RWPE1 (cell line): ENCODE data around the gene GOLGA6D.
"Not testable (repeated sequence)": the region's sequence is repeated elsewhere in the genome, so short reads cannot be mapped to it uniquely, and the experiment has no call there.

ENCODE experiments used
- CTCF ChIA-PET: fragments of 350-600 bp; sonication (Branson Sonifier 250); formaldehyde crosslinking; extraction: SDS; loops from one replicate; lab custom pipeline; 2021; lab: Yijun Ruan, JAX
- POLR2A ChIA-PET: fragments of 400-600 bp; formaldehyde crosslinking; extraction: SDS; loops from one replicate; lab custom pipeline; 2020; ENCODE audit warnings: antibody characterized with exemption; ENCODE audit not compliant: low non-redundant PET; lab: Yijun Ruan, JAX
- DNase-seq: peaks from one replicate; pipeline ENCODE4 v3.0.0; 2012; ENCODE audit warnings: low spot score
- H3K27ac ChIP-seq: fragments of 450-650 bp; 2 replicates; pipeline ENCODE4 v1.5.1; 2017
- TF ChIP-seq, protein P1 (sequence below): fragments of 450-650 bp; conservative IDR thresholded peaks from 2 replicates; pipeline ENCODE4 v1.5.1; 2017; ENCODE audit warnings: low read depth, mild to moderate bottlenecking

Gene GOLGA6D, protein sequence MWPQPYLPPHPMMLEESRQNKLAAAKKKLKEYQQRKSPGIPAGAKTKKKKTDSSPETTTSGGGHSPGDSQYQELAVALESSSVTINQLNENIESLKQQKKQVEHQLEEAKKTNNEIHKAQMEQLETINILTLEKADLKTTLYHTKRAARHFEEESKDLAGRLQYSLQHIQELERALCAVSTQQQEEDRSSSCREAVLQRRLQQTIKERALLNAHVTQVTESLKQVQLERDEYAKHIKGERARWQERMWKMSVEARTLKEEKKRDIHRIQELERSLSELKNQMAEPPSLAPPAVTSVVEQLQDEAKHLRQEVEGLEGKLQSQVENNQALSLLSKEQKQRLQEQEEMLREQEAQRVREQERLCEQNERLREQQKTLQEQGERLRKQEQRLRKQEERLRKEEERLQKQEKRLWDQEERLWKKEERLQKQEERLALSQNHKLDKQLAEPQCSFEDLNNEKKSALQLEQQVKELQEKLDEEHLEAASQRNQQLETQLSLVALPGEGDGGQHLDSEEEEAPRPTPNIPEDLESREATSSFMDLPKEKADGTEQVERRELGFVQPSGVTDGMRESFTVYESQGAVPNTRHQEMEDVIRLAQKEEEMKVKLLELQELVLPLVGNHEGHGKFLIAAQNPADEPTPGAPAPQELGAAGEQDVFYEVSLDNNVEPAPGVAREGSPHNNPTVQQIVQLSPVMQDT

DNA sequence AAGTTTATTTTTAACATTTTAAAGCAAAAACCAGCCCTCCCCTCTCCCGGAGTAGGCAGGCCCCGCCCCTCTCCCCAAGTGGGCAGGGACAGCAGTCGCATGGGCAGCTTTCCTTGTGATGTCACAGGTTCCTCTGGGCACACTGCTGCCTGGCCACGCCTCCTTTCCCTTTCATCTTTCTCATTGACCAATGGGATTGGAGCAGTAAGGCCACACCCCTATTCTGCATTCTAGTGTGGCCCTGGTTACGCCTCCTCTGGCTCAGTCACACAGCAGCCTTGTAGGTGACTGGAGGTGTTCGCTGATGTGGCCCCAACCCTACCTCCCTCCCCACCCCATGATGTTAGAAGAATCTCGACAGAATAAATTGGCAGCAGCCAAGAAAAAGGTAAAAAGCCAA is at the start of gene GOLGA6D:
Gene GOLGA6D, plus strand, starts transcription at position 264 of the 400 bp plus-strand sequence. Its CDS starts 41 bp downstream, at position 305.
- CTCF ChIA-PET: not testable (repeated sequence)

DNA sequence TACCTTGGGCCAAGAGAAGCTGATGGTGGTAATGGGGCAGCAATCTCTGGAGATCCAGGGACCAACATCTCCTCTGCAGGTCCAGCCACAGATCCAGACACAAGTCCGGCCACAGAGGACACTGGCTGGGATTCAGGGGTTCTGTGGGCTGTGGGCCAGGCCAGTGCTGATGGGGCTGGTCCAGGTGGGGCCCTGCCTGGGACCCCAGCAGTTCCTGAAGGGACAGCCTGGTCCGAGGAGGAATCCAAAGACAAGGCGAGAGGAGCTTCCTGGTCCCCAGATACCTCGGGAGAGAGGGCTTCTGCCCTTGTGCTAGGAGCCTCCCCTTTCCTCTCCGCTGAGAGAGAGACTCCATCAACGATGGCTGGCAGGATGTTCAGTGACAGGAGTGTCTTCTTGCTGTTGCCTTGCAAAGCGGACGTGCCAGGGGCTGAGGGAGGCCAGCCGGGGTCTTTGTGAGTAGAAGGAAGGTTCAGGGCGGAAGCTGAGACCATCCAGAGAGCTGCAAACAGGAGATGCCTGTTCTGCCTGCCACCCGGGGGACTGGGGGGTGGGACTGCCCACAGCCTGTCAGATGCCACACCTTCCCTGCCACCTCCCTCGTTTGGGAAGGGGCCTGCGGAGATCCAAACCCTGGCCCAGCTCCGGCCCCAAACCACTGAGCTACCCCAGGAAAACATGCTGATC is 49.0 kb upstream of the GOLGA6D start:
- ChIA-PET POLR2A (no interaction called here), CTCF (interaction anchor here (0.7 kb wide), 2 partner anchors 77 to 911 kb away, joined by 3 read pairs; no protein-coding TSS in a partner anchor)
- TF ChIP-seq, protein P1, sequence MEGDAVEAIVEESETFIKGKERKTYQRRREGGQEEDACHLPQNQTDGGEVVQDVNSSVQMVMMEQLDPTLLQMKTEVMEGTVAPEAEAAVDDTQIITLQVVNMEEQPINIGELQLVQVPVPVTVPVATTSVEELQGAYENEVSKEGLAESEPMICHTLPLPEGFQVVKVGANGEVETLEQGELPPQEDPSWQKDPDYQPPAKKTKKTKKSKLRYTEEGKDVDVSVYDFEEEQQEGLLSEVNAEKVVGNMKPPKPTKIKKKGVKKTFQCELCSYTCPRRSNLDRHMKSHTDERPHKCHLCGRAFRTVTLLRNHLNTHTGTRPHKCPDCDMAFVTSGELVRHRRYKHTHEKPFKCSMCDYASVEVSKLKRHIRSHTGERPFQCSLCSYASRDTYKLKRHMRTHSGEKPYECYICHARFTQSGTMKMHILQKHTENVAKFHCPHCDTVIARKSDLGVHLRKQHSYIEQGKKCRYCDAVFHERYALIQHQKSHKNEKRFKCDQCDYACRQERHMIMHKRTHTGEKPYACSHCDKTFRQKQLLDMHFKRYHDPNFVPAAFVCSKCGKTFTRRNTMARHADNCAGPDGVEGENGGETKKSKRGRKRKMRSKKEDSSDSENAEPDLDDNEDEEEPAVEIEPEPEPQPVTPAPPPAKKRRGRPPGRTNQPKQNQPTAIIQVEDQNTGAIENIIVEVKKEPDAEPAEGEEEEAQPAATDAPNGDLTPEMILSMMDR: no peak
- no peak overlapping the region for H3K27ac ChIP-seq
- no peak for DNase-seq

More for the DNA sequence above, at the start of gene GOLGA6D:
- DNase-seq, H3K27ac ChIP-seq, POLR2A ChIA-PET: not testable (repeated sequence)

DNA sequence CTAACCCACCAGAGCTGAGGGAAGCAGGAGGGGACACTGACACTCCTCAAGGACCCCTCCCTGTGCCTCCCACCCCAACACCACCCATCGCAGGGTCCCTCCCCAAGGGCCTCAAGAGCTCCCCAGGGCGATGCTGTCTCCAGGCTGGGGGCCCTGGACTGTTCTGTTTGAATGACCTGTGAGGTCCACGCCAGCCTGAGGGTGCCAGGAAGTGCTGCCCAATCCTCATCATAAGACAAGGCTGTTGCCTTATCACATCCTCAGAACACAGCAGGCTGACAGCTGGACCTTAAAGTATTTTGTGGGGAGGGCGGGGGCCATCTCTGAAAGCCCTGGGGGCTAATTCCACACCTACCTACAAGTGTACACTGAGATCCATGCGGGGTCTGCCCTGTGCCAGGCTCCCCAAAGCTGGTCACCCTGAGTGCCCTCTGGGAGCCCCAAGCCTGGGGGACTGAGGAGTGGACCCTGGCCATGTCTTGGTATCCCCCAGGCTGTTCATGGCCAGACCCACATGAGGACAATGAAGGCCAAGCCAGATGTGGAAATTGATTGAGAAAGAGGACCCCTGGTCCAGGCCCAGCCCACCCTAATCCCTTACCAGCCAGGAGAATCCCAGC is 48.3 kb upstream of the GOLGA6D start:
- TF ChIP-seq, protein P1: no peak
- H3K27ac ChIP-seq: no peak overlapping the region
- DNase-seq: no peak
- POLR2A ChIA-PET: no interaction called here
- CTCF ChIA-PET: no interaction called here

DNA sequence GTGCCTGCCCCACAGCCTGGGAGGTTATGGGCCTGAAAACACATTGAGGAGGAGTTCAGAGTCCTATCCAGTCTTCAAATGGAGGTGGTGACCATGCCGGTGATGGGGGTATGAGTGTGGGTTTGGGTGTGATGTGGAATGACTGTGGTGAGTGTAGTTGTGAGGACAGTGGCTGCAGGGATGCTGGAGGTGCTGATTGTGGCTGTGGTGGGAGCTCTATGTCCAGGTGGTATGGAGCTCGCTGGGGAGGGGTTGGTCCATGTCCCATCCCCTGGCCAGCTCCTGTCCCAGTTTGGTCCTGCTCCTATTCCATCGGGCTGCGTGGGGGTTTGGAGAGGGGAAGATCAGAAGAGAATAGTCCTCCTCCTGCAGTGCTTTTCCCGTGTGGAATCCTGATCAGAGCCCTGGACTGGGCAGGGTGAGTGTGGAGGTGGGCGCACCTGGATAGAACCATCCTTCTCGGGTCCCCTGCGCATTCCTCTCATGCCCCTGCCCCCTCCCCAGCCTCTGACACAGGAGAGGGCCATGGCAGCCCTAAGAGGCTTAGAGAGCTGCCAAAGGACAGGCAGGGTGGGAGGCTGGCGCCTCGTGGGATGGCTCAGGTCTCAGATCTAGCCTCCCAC is 47.5 kb upstream of the GOLGA6D start:
- ChIA-PET CTCF (interaction anchor here (0.6 kb wide), 1 partner anchor 464 kb away, joined by 5 read pairs; no protein-coding TSS in a partner anchor), POLR2A (no interaction called here)
- no peak overlapping the region for H3K27ac ChIP-seq
- TF ChIP-seq, protein P1: no peak
- DNase-seq: no peak

DNA sequence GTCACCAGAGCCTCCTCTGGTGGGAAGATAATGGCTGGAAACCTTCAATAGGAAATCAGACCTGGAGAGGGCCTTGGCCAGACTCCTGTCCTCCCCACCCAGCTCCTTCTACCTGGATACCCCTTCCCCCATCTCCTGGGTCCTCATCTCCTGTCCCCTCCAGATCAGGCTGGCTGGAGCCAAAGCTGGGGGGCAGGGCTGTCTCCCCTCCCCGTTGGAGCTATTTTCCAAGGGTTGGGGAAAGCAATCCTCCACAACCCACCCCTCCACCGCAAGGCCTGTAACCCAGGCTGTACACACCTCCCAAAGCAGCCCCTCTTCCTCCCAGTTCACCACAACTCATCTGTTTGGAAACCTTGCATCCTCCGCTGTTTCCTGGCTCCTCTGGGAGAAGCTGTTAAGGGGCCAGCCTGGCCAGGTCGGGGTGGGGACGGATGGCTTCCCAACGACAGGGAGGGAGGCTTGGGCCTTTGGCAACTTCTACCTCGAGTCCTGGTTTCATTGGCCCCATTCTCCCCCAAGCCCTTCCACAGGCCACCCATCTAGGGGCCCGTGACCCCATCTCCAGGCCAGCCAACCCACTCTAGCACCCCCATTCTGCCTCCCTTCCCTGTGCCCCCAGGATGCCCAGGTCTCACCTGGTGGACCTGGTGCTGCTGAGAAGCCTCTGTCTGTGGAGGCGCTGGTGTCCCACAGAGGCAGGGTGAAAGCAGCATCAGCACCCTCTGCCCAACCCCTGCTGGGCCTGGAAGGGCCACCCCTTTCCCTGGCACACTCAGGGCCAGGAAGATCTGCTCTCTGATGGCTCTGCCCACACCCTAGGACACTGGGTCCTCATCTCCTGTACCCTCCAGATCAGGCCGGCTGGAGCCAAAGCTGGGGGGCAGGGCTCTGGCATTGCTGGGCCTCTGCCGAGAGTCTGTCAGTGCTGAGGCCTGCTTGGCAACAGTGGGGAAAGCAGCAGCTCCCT is 46.6 kb upstream of the GOLGA6D start:
- no peak for DNase-seq
- POLR2A ChIA-PET: no interaction called here
- TF ChIP-seq, protein P1: no peak
- H3K27ac ChIP-seq: no peak overlapping the region
- CTCF ChIA-PET: interaction anchor here (0.6 kb wide), 1 partner anchor 465 kb away, joined by 5 read pairs; no protein-coding TSS in a partner anchor
